Measurements from ENCODE around the gene NCK1. TPM values are rescaled to one million over a fixed set of nuclear protein-coding genes. Genes with fewer than 3 reads are reported as not detected.

NCK1 gene
- total and polyA plus RNA-seq, 2 of the 13 experiments (the other 11 are each of a cell fraction or from before 2014, with no cell fraction given) = 14.7 to 30.4 TPM

GRCh38 chr3:136819392-136819730, 42.6 kb upstream of the NCK1 start (continued):
- TF ChIP-seq THAP8 (CRISPR knock-in tag; IDR thresholded peaks at IDR 0.05; ENCODE audit: borderline replicate concordance) (no peak), ZNF138 (CRISPR knock-in tag; IDR thresholded peaks at IDR 0.05; ENCODE audit: low read depth) (no peak), ZUFSP (CRISPR knock-in tag; IDR thresholded peaks at IDR 0.05; ENCODE audit: borderline replicate concordance) (no peak), IRF2 (CRISPR knock-in tag; IDR thresholded peaks at IDR 0.05) (no peak; the same call in 1 of the 2 replicates), HNRNPLL (IDR thresholded peaks at IDR 0.05; ENCODE audit: low read depth, low read length, poor library complexity, severe bottlenecking) (no peak), ZNF878 (CRISPR knock-in tag; IDR thresholded peaks at IDR 0.05) (no peak), CBX1 (IDR thresholded peaks at IDR 0.05; ENCODE audit: low read depth) (no peak), ZNF83 (CRISPR knock-in tag; IDR thresholded peaks at IDR 0.05; ENCODE audit: borderline replicate concordance) (no peak), MTA3 (CRISPR knock-in tag; IDR thresholded peaks at IDR 0.05) (no peak), ZFP82 (CRISPR knock-in tag; IDR thresholded peaks at IDR 0.05; ENCODE audit: borderline replicate concordance) (no peak), HNF1A (IDR thresholded peaks at IDR 0.05; ENCODE audit: low read depth) (no peak), HNF1A (CRISPR knock-in tag; IDR thresholded peaks at IDR 0.05; ENCODE audit: borderline replicate concordance) (no peak), IRF9 (CRISPR knock-in tag; IDR thresholded peaks at IDR 0.05; ENCODE audit: borderline replicate concordance) (no peak), NFE2L1 (CRISPR knock-in tag; IDR thresholded peaks at IDR 0.05; ENCODE audit: borderline replicate concordance) (no peak), NBN (conservative IDR thresholded peaks at IDR 0.05) (no peak), ZNF740 (CRISPR knock-in tag; IDR thresholded peaks at IDR 0.05) (no peak), MAZ (IDR thresholded peaks at IDR 0.05; ENCODE audit: borderline replicate concordance, low read depth, low read length) (no peak), MAZ (CRISPR knock-in tag; IDR thresholded peaks at IDR 0.05; ENCODE audit: low read depth) (no peak), SUZ12 (IDR thresholded peaks at IDR 0.05; ENCODE audit: low read depth, low read length) (no peak), MBNL3 (CRISPR knock-in tag; conservative IDR thresholded peaks at IDR 0.05) (no peak), TRAFD1 (CRISPR knock-in tag; IDR thresholded peaks at IDR 0.05; ENCODE audit: borderline replicate concordance) (no peak), ZNF441 (CRISPR knock-in tag; IDR thresholded peaks at IDR 0.05; ENCODE audit: borderline replicate concordance) (no peak)
